Measurements from ENCODE around the gene EPB41L1.

DNA sequence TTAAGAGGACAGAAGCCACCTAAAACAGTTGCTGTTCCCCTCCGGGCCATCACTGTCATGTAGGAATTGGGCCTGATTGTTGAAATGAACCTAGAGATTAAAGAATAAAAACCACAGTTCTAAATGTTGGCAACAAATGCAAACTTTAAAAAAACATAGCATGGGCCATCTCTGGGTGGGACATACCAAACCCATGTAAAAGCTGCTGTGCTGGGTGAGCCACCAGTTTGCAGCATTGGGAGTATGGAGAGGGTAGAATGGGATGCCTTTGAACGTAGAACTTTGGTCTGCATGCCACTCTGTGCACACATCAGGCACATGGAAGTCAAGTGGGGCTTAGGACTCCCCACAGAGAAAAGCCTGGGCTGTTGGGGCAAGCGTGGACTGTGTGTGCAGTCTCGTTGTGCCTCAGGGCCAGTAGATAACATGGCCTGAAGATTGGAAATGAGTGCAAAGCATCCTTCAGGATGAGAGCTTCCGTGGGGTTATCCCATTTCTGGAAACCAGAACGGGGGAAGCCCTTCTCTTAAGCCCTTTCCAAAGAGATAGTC is 28.1 kb downstream of the EPB41L1 start:
- TF ChIP-seq CTCF (conservative IDR thresholded peaks at IDR 0.05) (no peak), ZFX (IDR thresholded peaks at IDR 0.05) (no peak)
